OCI-LY7 (cell line): ENCODE results near the gene RMND5B.

Experiments used
- EZH2phosphoT487 ChIP-seq: fragments of 200-600 bp; sonication (generic); IDR thresholded peaks from 2 replicates; pipeline ENCODE4 v1.6.1; 2018; ENCODE audit warnings: low read depth, borderline replicate concordance, mild to moderate bottlenecking, mixed run types, antibody characterized with exemption, low read length, moderate library complexity, mixed read lengths
- TF ChIP-seq, protein P1 (sequence below): fragments of 200-600 bp; sonication (generic); conservative IDR thresholded peaks from 2 replicates; pipeline ENCODE4 v1.5.1; 2014; ENCODE audit warnings: mild to moderate bottlenecking, antibody characterized with exemption, low read length, moderate library complexity, mixed read lengths

DNA sequence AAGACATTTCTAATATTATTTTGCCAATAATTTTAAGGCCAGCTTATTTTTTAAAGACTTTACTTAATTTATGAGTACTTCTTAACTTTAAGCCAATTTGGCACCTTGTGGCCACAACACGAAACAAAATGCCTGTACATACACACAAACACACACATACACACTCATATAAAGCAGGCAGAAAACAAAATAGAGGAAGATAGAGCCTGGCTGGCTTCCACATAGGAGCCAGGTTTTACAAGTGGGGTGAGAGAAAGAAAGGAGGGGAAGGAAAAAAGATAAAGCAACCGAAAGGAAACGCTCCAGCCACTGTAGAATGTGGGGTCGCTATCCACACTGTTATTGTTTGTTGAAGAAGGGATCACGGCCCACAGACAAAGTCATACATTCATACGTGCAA is 46.0 kb downstream of the RMND5B start:
- TF ChIP-seq, protein P1, sequence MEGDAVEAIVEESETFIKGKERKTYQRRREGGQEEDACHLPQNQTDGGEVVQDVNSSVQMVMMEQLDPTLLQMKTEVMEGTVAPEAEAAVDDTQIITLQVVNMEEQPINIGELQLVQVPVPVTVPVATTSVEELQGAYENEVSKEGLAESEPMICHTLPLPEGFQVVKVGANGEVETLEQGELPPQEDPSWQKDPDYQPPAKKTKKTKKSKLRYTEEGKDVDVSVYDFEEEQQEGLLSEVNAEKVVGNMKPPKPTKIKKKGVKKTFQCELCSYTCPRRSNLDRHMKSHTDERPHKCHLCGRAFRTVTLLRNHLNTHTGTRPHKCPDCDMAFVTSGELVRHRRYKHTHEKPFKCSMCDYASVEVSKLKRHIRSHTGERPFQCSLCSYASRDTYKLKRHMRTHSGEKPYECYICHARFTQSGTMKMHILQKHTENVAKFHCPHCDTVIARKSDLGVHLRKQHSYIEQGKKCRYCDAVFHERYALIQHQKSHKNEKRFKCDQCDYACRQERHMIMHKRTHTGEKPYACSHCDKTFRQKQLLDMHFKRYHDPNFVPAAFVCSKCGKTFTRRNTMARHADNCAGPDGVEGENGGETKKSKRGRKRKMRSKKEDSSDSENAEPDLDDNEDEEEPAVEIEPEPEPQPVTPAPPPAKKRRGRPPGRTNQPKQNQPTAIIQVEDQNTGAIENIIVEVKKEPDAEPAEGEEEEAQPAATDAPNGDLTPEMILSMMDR, result no peak
- no peak for TF ChIP-seq EZH2phosphoT487
